Measurements from ENCODE around the gene KRT2. TPM values are rescaled to one million over a fixed set of nuclear protein-coding genes. Genes with fewer than 3 reads are reported as not detected.
A peak's percentile ranks its signal among the peaks of the same experiment; 100 is the strongest.

Gene KRT2
- total RNA-seq, 1 donor from 2014 or later, result not detected

- no peak for TF ChIP-seq CTCF (conservative IDR thresholded peaks at IDR 0.05)
- Mint-ChIP-seq H3K4me1 (ENCODE audit: unreplicated experiment) (no peaks in the 10 kb centered on the region), H3K9me3 (no peaks in the 10 kb centered on the region), H3K36me3 (no peaks in the 10 kb centered on the region), H3K27ac (no peak overlapping the region), H3K4me3 (no peak overlapping the region), H3K27me3 (peaks cover 21% of the 10 kb centered on the region)
- DNase-seq (ENCODE audit: extremely low spot score, unreplicated experiment), result no peak
These were observed 14.5 kb upstream of the KRT2 start for GRCh38 chr12:52666471-52666870.

- no peak for TF ChIP-seq CTCF (conservative IDR thresholded peaks at IDR 0.05)
- Mint-ChIP-seq H3K36me3 (no peaks in the 10 kb centered on the region), H3K9me3 (no peaks in the 10 kb centered on the region), H3K4me1 (ENCODE audit: unreplicated experiment) (no peaks in the 10 kb centered on the region), H3K4me3 (no peak overlapping the region), H3K27ac (no peak overlapping the region), H3K27me3 (peaks cover 24% of the 10 kb centered on the region)
- no peak for DNase-seq (ENCODE audit: extremely low spot score, unreplicated experiment)
These were observed 11.4 kb upstream of the KRT2 start for GRCh38 chr12:52663420-52663819.

GRCh38 chr12:52662918-52663229 is 10.9 kb upstream of the KRT2 start:
- DNase-seq (ENCODE audit: extremely low spot score, unreplicated experiment), result no peak
- Mint-ChIP-seq H3K4me1 (ENCODE audit: unreplicated experiment) (no peaks in the 10 kb centered on the region), H3K36me3 (no peaks in the 10 kb centered on the region), H3K4me3 (no peak overlapping the region), H3K27me3 (peaks cover 27% of the 10 kb centered on the region), H3K9me3 (no peaks in the 10 kb centered on the region), H3K27ac (peak overlapping the region; percentile 55)
- TF ChIP-seq CTCF (conservative IDR thresholded peaks at IDR 0.05), result no peak

GRCh38 chr12:52662093-52662917 is 10.3 kb upstream of the KRT2 start:
- no peak for TF ChIP-seq CTCF (conservative IDR thresholded peaks at IDR 0.05)
- no peak for DNase-seq (ENCODE audit: extremely low spot score, unreplicated experiment)
- Mint-ChIP-seq H3K27me3 (peaks cover 31% of the 10 kb centered on the region), H3K36me3 (no peaks in the 10 kb centered on the region), H3K4me1 (ENCODE audit: unreplicated experiment) (no peaks in the 10 kb centered on the region), H3K9me3 (no peaks in the 10 kb centered on the region), H3K4me3 (no peak overlapping the region), H3K27ac (peak overlapping the region; percentile 55)

GRCh38 chr12:52661668-52662067 is 9.7 kb upstream of the KRT2 start:
- DNase-seq (ENCODE audit: extremely low spot score, unreplicated experiment), result no peak
- Mint-ChIP-seq H3K27me3 (peaks cover 33% of the 10 kb centered on the region), H3K27ac (no peak overlapping the region), H3K4me3 (no peak overlapping the region), H3K36me3 (no peaks in the 10 kb centered on the region), H3K4me1 (ENCODE audit: unreplicated experiment) (no peaks in the 10 kb centered on the region), H3K9me3 (no peaks in the 10 kb centered on the region)
- no peak for TF ChIP-seq CTCF (conservative IDR thresholded peaks at IDR 0.05)
